Spleen (tissue), 7 donors: ENCODE data around the gene ABO.
"Not testable (repeated sequence)": the region's sequence is repeated elsewhere in the genome, so short reads cannot be mapped to it uniquely, and the experiment has no call there.

Experiments used
- POLR2AphosphoS5 ChIP-seq, 3 donors: sonication (generic); formaldehyde crosslinking; IDR thresholded peaks; one replicate each; pipeline ENCODE4 v1.5.1; 2017; ENCODE audit warnings: antibody characterized with exemption in 3 of 3
- TF ChIP-seq, protein P1 (sequence below), 11 experiments: fragments of 200-600 bp in 7 of 11; fragments of 450-650 bp in 4 of 11; sonication (generic) in 4 of 11; IDR thresholded peaks in 8 of 11; conservative IDR thresholded peaks in 3 of 11; 1 replicate in 7 of 11; 2 replicates in 4 of 11; pipeline versions ENCODE4 v1.4.0 to v1.8.0; 2016 to 2021; ENCODE audit warnings: antibody characterized with exemption in 11 of 11, inconsistent platforms in 4 of 11, mild to moderate bottlenecking in 1 of 11
- donor health status: DM: no; HTN: no; CAD: no; lungs with moderate emphysema.
- donor health status: DM: no; HTN: no; CAD: no.
- donor health status: DM: no; HTN: no; CAD: no.

DNA sequence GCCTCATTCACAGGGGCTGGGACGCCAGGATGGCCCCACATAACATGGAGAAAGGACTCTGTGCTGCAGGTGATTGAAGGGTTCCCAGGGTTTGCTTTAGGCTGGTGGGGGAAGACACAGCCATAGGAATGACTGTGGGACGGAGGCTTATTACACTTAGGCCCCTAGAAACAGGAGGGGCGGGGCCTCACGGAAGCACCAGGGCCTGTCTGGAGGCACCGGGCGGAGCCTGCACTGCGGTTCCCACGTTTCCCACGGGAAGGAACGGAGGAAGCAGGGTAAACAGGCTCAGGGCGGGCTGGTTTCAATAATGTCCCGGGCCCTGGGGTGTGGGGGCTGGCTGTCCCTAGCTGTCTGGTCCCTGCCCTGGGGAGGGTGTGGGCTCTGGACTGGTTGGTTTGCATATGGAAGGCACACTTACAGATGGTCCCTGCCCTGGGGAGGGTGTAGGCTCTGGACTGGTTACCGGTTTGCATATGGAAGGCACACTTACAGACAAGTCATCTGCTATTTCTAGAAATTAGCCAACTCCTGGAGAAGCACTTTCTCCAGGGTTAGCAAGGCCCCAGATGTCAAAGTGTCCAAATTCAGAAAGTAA lies 51.7 kb downstream of the ABO start:
- TF ChIP-seq, protein P1, sequence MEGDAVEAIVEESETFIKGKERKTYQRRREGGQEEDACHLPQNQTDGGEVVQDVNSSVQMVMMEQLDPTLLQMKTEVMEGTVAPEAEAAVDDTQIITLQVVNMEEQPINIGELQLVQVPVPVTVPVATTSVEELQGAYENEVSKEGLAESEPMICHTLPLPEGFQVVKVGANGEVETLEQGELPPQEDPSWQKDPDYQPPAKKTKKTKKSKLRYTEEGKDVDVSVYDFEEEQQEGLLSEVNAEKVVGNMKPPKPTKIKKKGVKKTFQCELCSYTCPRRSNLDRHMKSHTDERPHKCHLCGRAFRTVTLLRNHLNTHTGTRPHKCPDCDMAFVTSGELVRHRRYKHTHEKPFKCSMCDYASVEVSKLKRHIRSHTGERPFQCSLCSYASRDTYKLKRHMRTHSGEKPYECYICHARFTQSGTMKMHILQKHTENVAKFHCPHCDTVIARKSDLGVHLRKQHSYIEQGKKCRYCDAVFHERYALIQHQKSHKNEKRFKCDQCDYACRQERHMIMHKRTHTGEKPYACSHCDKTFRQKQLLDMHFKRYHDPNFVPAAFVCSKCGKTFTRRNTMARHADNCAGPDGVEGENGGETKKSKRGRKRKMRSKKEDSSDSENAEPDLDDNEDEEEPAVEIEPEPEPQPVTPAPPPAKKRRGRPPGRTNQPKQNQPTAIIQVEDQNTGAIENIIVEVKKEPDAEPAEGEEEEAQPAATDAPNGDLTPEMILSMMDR (IDR thresholded peaks at IDR 0.05 in 8 of 11, conservative IDR thresholded peaks at IDR 0.05 in 3 of 11) = not testable (repeated sequence)
- TF ChIP-seq POLR2AphosphoS5 (IDR thresholded peaks at IDR 0.05) = not testable (repeated sequence)
